Activated naive CD8-positive, alpha-beta T cell treated with anti-CD3 and anti-CD28 coated beads, Interleukin-2, amount 50 U/mL, for 16 hours (primary cell): ENCODE results near the gene RNPS1.
A peak's percentile ranks its signal among the peaks of the same experiment; 100 is the strongest.

Experiments
- DNase-seq: peaks from one replicate; pipeline ENCODE4 v3.0.0-alpha.2; 2020; ENCODE audit warnings: low read depth, low spot score

The RNPS1 gene

GRCh38 chr16:2267913-2268666 lies at the start of gene RNPS1:
Gene RNPS1 (minus strand): TSS chr16:2268126. CDS start chr16:2264643, 3,483 bp downstream.
- DNase-seq: peak; percentile 89

- no peak for DNase-seq
These were observed 49.5 kb upstream of the RNPS1 start for GRCh38 chr16:2317231-2318020.

GRCh38 chr16:2308089-2308962 lies 40.4 kb upstream of the RNPS1 start:
- DNase-seq: no peak

- no peak for DNase-seq
These were observed 31.9 kb upstream of the RNPS1 start for GRCh38 chr16:2299915-2300192.

- no peak for DNase-seq
These were observed 31.4 kb upstream of the RNPS1 start for GRCh38 chr16:2299121-2299914.

GRCh38 chr16:2298621-2299020 lies 30.7 kb upstream of the RNPS1 start:
- DNase-seq: no peak

GRCh38 chr16:2297506-2297860 lies 29.6 kb upstream of the RNPS1 start:
- no peak for DNase-seq

- no peak for DNase-seq
These were observed 29.0 kb upstream of the RNPS1 start for GRCh38 chr16:2296661-2297505.

GRCh38 chr16:2295056-2295798 lies 27.3 kb upstream of the RNPS1 start:
- no peak for DNase-seq

GRCh38 chr16:2292221-2292620 lies 24.3 kb upstream of the RNPS1 start:
- DNase-seq: no peak

- DNase-seq: no peak
These were observed 21.4 kb upstream of the RNPS1 start for GRCh38 chr16:2289282-2289681.

- no peak for DNase-seq
These were observed 20.8 kb upstream of the RNPS1 start for GRCh38 chr16:2288726-2289125.

GRCh38 chr16:2287916-2288547 lies 20.1 kb upstream of the RNPS1 start:
- no peak for DNase-seq

GRCh38 chr16:2286550-2286949 lies 18.6 kb upstream of the RNPS1 start:
- no peak for DNase-seq

- DNase-seq: no peak
These were observed 17.8 kb upstream of the RNPS1 start for GRCh38 chr16:2285731-2286191.

- DNase-seq: no peak
These were observed 17.1 kb upstream of the RNPS1 start for GRCh38 chr16:2284797-2285576.

- DNase-seq: no peak
These were observed 16.3 kb upstream of the RNPS1 start for GRCh38 chr16:2284001-2284770.
